GM18870 (cell line): ENCODE data around the gene NTRK3.
"Not testable (repeated sequence)": the region's sequence is repeated elsewhere in the genome, so short reads cannot be mapped to it uniquely, and the experiment has no call there.

Source experiments
- ATAC-seq: cut with Tn5 transposase; IDR thresholded peaks from one replicate; pipeline ENCODE4 v1.9.1; 2021; ENCODE audit warnings: moderate library complexity; ENCODE audit not compliant: unreplicated experiment

Gene NTRK3

GRCh38 chr15:88038261-88038660, 218.3 kb downstream of the NTRK3 start:
- no peak for ATAC-seq

GRCh38 chr15:88036154-88036839, 220.2 kb downstream of the NTRK3 start:
- ATAC-seq = no peak

- no peak for ATAC-seq
Observed at GRCh38 chr15:88035381-88035780, 221.2 kb downstream of the NTRK3 start.

GRCh38 chr15:88033421-88033820, 223.1 kb downstream of the NTRK3 start:
- not testable (repeated sequence) for ATAC-seq

GRCh38 chr15:88032787-88033186, 223.8 kb downstream of the NTRK3 start:
- no peak for ATAC-seq

- ATAC-seq = no peak
Observed at GRCh38 chr15:88031461-88031860, 225.1 kb downstream of the NTRK3 start.

- ATAC-seq = no peak
Observed at GRCh38 chr15:88029696-88030095, 226.8 kb downstream of the NTRK3 start.

- ATAC-seq = no peak
Observed at GRCh38 chr15:88028024-88028423, 228.5 kb downstream of the NTRK3 start.

- no peak for ATAC-seq
Observed at GRCh38 chr15:88023914-88024313, 232.6 kb downstream of the NTRK3 start.

GRCh38 chr15:88022716-88023115, 233.8 kb downstream of the NTRK3 start:
- no peak for ATAC-seq

GRCh38 chr15:88021601-88022000, 234.9 kb downstream of the NTRK3 start:
- ATAC-seq = no peak

GRCh38 chr15:88020806-88021205, 235.7 kb downstream of the NTRK3 start:
- ATAC-seq = no peak

GRCh38 chr15:88019656-88020055, 236.9 kb downstream of the NTRK3 start:
- ATAC-seq = no peak

GRCh38 chr15:88018869-88019641, 237.5 kb downstream of the NTRK3 start:
- ATAC-seq = no peak

- ATAC-seq = no peak
Observed at GRCh38 chr15:88017753-88018152, 238.8 kb downstream of the NTRK3 start.

- ATAC-seq = no peak
Observed at GRCh38 chr15:88016406-88016805, 240.1 kb downstream of the NTRK3 start.

GRCh38 chr15:88015228-88015860, 241.2 kb downstream of the NTRK3 start:
- no peak for ATAC-seq

GRCh38 chr15:88014454-88015160, 241.9 kb downstream of the NTRK3 start:
- ATAC-seq = no peak

GRCh38 chr15:88013111-88013510, 243.4 kb downstream of the NTRK3 start:
- no peak for ATAC-seq

GRCh38 chr15:88012688-88013087, 243.9 kb downstream of the NTRK3 start:
- ATAC-seq = no peak

- no peak for ATAC-seq
Observed at GRCh38 chr15:88012233-88012632, 244.3 kb downstream of the NTRK3 start.
